DND-41 (cell line): ENCODE data around the gene IQSEC1.

Source experiments
- ATAC-seq: fragments of 200-7000 bp; cut with Tn5 transposase; 3 replicates; pipeline ENCODE4 v1.9.1; 2021; ENCODE audit warnings: low read depth; ENCODE audit not compliant: insufficient read depth
- DNase-seq: peaks from one replicate; pipeline ENCODE4 v3.0.0-alpha.2; 2020
- H2AFZ ChIP-seq: 2 replicates; pipeline ENCODE4 v1.6.0; 2012; ENCODE audit warnings: low read depth, low read length
- H3K27ac ChIP-seq: 2 replicates; pipeline ENCODE4 v1.5.1; 2012; ENCODE audit warnings: low read length, inconsistent platforms
- H3K27me3 ChIP-seq: fragments of 200-600 bp; sonication (generic); 2 replicates; pipeline ENCODE4 v1.6.0; 2012; ENCODE audit warnings: low read length, mild to moderate bottlenecking, inconsistent platforms; ENCODE audit not compliant: insufficient read depth, poor library complexity
- H3K36me3 ChIP-seq: 2 replicates; pipeline ENCODE4 v1.5.1; 2012; ENCODE audit warnings: low read length, inconsistent platforms; ENCODE audit not compliant: insufficient read depth
- H3K4me1 ChIP-seq: 2 replicates; pipeline ENCODE4 v1.5.1; 2012; ENCODE audit warnings: mild to moderate bottlenecking, low read length; ENCODE audit not compliant: insufficient read depth
- H3K4me2 ChIP-seq: 2 replicates; pipeline ENCODE4 v1.6.0; 2012; ENCODE audit warnings: mild to moderate bottlenecking, moderate library complexity, low read length, inconsistent platforms; ENCODE audit not compliant: insufficient read depth
- H3K4me3 ChIP-seq, 2 experiments: fragments of 200-600 bp in 1 of 2; shearing (Covaris generic) in 1 of 2; 2 replicates each; pipeline ENCODE4 v1.5.1; 2012 to 2016; ENCODE audit warnings: inconsistent platforms in 2 of 2, low read length in 2 of 2, mild to moderate bottlenecking in 2 of 2, low read depth in 1 of 2, moderate library complexity in 1 of 2
- H3K79me2 ChIP-seq: 2 replicates; pipeline ENCODE4 v1.6.0; 2012; ENCODE audit warnings: low read length, inconsistent platforms; ENCODE audit not compliant: insufficient read depth
- H3K9ac ChIP-seq: 2 replicates; pipeline ENCODE4 v1.6.0; 2012; ENCODE audit warnings: low read depth, mild to moderate bottlenecking, inconsistent platforms, low read length, moderate library complexity
- H3K9me3 ChIP-seq: 2 replicates; pipeline ENCODE4 v1.5.1; 2012; ENCODE audit warnings: low read length, moderate library complexity, mild to moderate bottlenecking, inconsistent platforms; ENCODE audit not compliant: insufficient read depth, severe bottlenecking
- H4K20me1 ChIP-seq: 2 replicates; pipeline ENCODE4 v1.6.0; 2012; ENCODE audit warnings: low read length; ENCODE audit not compliant: insufficient read depth
- CTCF ChIP-seq: IDR thresholded peaks from 2 replicates; pipeline ENCODE4 v1.5.1; 2012; ENCODE audit warnings: borderline replicate concordance, low read length, moderate library complexity, mild to moderate bottlenecking; ENCODE audit not compliant: poor library complexity, severe bottlenecking; ENCODE audit errors: extremely low read depth
- EZH2 ChIP-seq: IDR thresholded peaks from 3 replicates; pipeline ENCODE4 v1.6.1; 2012; ENCODE audit warnings: borderline replicate concordance, low read depth, mild to moderate bottlenecking, moderate library complexity, low read length, inconsistent platforms; ENCODE audit not compliant: severe bottlenecking

IQSEC1 gene

GRCh38 chr3:13015286-13016082 is 57.7 kb downstream of the IQSEC1 start:
- H3K4me2 ChIP-seq = peak overlapping the region; percentile 70
- peak overlapping the region; percentile 97 for H3K27ac ChIP-seq
- peak overlapping the region; percentile 83 for H3K9ac ChIP-seq
- no peaks in the 10 kb centered on the region for H3K27me3 ChIP-seq
- no peaks in the 10 kb centered on the region for H4K20me1 ChIP-seq
- 0 out of 2 replicates have a peak, but pooled peaks cover 8% of the 10 kb centered on the region for H3K79me2 ChIP-seq
- DNase-seq (peak; percentile 86), ATAC-seq (peak; percentile 63)
- peak overlapping the region in 1 of 2 experiments; percentile 52; a peak in 3 of 4 replicates for H3K4me3 ChIP-seq
- no peaks in the 10 kb centered on the region for H3K9me3 ChIP-seq
- peaks cover 81% of the 10 kb centered on the region for H3K4me1 ChIP-seq
- TF ChIP-seq CTCF (no peak), EZH2 (no peak)
- no peaks in the 10 kb centered on the region for H3K36me3 ChIP-seq
- H2AFZ ChIP-seq = peak overlapping the region; percentile 61

GRCh38 chr3:13014755-13015285 is 58.4 kb downstream of the IQSEC1 start:
- H4K20me1 ChIP-seq = no peaks in the 10 kb centered on the region
- H3K36me3 ChIP-seq = no peaks in the 10 kb centered on the region
- no peaks in the 10 kb centered on the region for H3K27me3 ChIP-seq
- 0 out of 2 replicates have a peak, but pooled peaks cover 8% of the 10 kb centered on the region for H3K79me2 ChIP-seq
- peak overlapping the region; percentile 61 for H2AFZ ChIP-seq
- DNase-seq (no peak), ATAC-seq (peak; percentile 9)
- no peaks in the 10 kb centered on the region for H3K9me3 ChIP-seq
- peak overlapping the region; percentile 97 for H3K27ac ChIP-seq
- peaks cover 81% of the 10 kb centered on the region for H3K4me1 ChIP-seq
- peak overlapping the region in 1 of 2 experiments; percentile 52; a peak in 2 of 4 replicates for H3K4me3 ChIP-seq
- H3K9ac ChIP-seq = peak overlapping the region; percentile 83
- peak overlapping the region; percentile 70 for H3K4me2 ChIP-seq
- TF ChIP-seq CTCF (no peak), EZH2 (no peak)

- Histone ChIP-seq H3K27me3 (no peaks in the 10 kb centered on the region), H3K9me3 (no peaks in the 10 kb centered on the region), H4K20me1 (no peaks in the 10 kb centered on the region), H3K79me2 (0 out of 2 replicates have a peak, but pooled peaks cover 8% of the 10 kb centered on the region), H3K9ac (peak overlapping the region; percentile 83), H3K27ac (peak overlapping the region; percentile 97), H3K4me3 (peak overlapping the region in 1 of 2 experiments; percentile 52; a peak in 2 of 4 replicates), H2AFZ (no peak overlapping the region), H3K4me2 (peak overlapping the region; percentile 70), H3K4me1 (peaks cover 78% of the 10 kb centered on the region), H3K36me3 (no peaks in the 10 kb centered on the region)
- DNase-seq = no peak
- no peak for TF ChIP-seq EZH2
- TF ChIP-seq CTCF = no peak
- ATAC-seq = no peak
These were observed 59.1 kb downstream of the IQSEC1 start for GRCh38 chr3:13013994-13014754.
